ENCODE results near the gene TRERF1.

GRCh38 chr6:42484261-42484660 is 32.5 kb upstream of the TRERF1 start:
- TF ChIP-seq CTCF (IDR thresholded peaks at IDR 0.05; ENCODE audit: insufficient read depth, low read length, poor library complexity, severe bottlenecking) (no peak), EZH2phosphoT487 (conservative IDR thresholded peaks at IDR 0.05; ENCODE audit: low read length) (no peak)
